OCI-LY1 (cell line): Measurements from ENCODE around the gene HLA-DQB1.
"Not testable (repeated sequence)": the region's sequence is repeated elsewhere in the genome, so short reads cannot be mapped to it uniquely, and the experiment has no call there.

Experiments
- H2AFZ ChIP-seq: fragments of 200-600 bp; sonication (generic), shearing (Covaris generic); 2 replicates; pipeline ENCODE4 v1.6.0; 2014; ENCODE audit warnings: antibody characterized with exemption, mild to moderate bottlenecking, low read length
- H3F3A ChIP-seq: fragments of 200-600 bp; sonication (generic), shearing (Covaris generic); 2 replicates; pipeline ENCODE4 v1.6.0; 2014; ENCODE audit warnings: mild to moderate bottlenecking, antibody characterized with exemption, low read length, moderate library complexity; ENCODE audit not compliant: insufficient read depth
- H3K27ac ChIP-seq: fragments of 200-600 bp; sonication (generic); 2 replicates; pipeline ENCODE4 v1.5.1; 2014; ENCODE audit warnings: low read length, mixed run types, mild to moderate bottlenecking, low read depth; ENCODE audit not compliant: poor library complexity, severe bottlenecking
- H3K27me3 ChIP-seq: fragments of 200-600 bp; sonication (generic); 2 replicates; pipeline ENCODE4 v1.6.0; 2014; ENCODE audit warnings: antibody characterized with exemption, mild to moderate bottlenecking, low read length, moderate library complexity; ENCODE audit not compliant: insufficient read depth
- H3K36me3 ChIP-seq: fragments of 200-600 bp; sonication (generic); 2 replicates; pipeline ENCODE4 v1.6.1; 2014; ENCODE audit warnings: mild to moderate bottlenecking, antibody characterized with exemption, low read length, moderate library complexity, mixed read lengths; ENCODE audit not compliant: insufficient read depth
- H3K4me1 ChIP-seq: fragments of 200-600 bp; sonication (generic); 2 replicates; pipeline ENCODE4 v1.5.1; 2014; ENCODE audit warnings: mild to moderate bottlenecking, low read length, moderate library complexity; ENCODE audit not compliant: insufficient read depth, severe bottlenecking
- H3K4me2 ChIP-seq: fragments of 200-600 bp; sonication (generic), shearing (Covaris generic); 2 replicates; pipeline ENCODE4 v1.6.1; 2014; ENCODE audit warnings: low read length
- H3K4me3 ChIP-seq: fragments of 200-600 bp; sonication (generic); 2 replicates; pipeline ENCODE4 v1.5.1; 2014; ENCODE audit warnings: low read length, low read depth, mild to moderate bottlenecking, mixed read lengths; ENCODE audit not compliant: poor library complexity, severe bottlenecking
- H3K79me2 ChIP-seq: fragments of 200-600 bp; shearing (Covaris generic); 2 replicates; pipeline ENCODE4 v1.6.1; 2016; ENCODE audit warnings: mixed run types, low read length, mixed read lengths; ENCODE audit not compliant: insufficient read depth
- H3K9ac ChIP-seq: fragments of 200-600 bp; sonication (generic), shearing (Covaris generic); 2 replicates; pipeline ENCODE4 v1.6.1; 2014; ENCODE audit warnings: mild to moderate bottlenecking, low read length, mixed read lengths
- H3K9me2 ChIP-seq: fragments of 200-600 bp; sonication (generic), shearing (Covaris generic); 2 replicates; pipeline ENCODE4 v1.6.1; 2014; ENCODE audit warnings: low read depth, mild to moderate bottlenecking, low read length, mixed read lengths
- H3K9me3 ChIP-seq: fragments of 200-600 bp; shearing (Covaris generic); 2 replicates; pipeline ENCODE4 v1.6.1; 2014; ENCODE audit warnings: low read length, mixed read lengths
- H4K20me1 ChIP-seq: fragments of 200-600 bp; sonication (generic), shearing (Covaris generic); 2 replicates; pipeline ENCODE4 v1.6.0; 2016; ENCODE audit warnings: mild to moderate bottlenecking, low read length; ENCODE audit not compliant: insufficient read depth
- EZH2 ChIP-seq: fragments of 200-600 bp; sonication (generic), shearing (Covaris generic); IDR thresholded peaks from 2 replicates; pipeline ENCODE4 v1.8.0; 2017; ENCODE audit warnings: borderline replicate concordance, mixed run types, mild to moderate bottlenecking, antibody characterized with exemption, low read length, moderate library complexity, mixed read lengths
- TF ChIP-seq, protein P1 (sequence below): fragments of 200-600 bp; sonication (generic), shearing (Covaris generic); IDR thresholded peaks from 2 replicates; pipeline ENCODE4 v1.5.1; 2017; ENCODE audit warnings: mild to moderate bottlenecking, antibody characterized with exemption, low read length, moderate library complexity, mixed read lengths

HLA-DQB1 gene

GRCh38 chr6:32658268-32658897, 8.1 kb downstream of the HLA-DQB1 start:
- H3K4me2 ChIP-seq: peak overlapping the region; percentile 7; the same call in 1 of the 2 replicates
- H3K4me3 ChIP-seq: no peak overlapping the region
- no peaks in the 10 kb centered on the region for H3K9me2 ChIP-seq
- no peaks in the 10 kb centered on the region for H3F3A ChIP-seq
- peaks cover 22% of the 10 kb centered on the region for H3K4me1 ChIP-seq
- no peaks in the 10 kb centered on the region for H3K79me2 ChIP-seq
- no peak for TF ChIP-seq EZH2
- TF ChIP-seq, protein P1, sequence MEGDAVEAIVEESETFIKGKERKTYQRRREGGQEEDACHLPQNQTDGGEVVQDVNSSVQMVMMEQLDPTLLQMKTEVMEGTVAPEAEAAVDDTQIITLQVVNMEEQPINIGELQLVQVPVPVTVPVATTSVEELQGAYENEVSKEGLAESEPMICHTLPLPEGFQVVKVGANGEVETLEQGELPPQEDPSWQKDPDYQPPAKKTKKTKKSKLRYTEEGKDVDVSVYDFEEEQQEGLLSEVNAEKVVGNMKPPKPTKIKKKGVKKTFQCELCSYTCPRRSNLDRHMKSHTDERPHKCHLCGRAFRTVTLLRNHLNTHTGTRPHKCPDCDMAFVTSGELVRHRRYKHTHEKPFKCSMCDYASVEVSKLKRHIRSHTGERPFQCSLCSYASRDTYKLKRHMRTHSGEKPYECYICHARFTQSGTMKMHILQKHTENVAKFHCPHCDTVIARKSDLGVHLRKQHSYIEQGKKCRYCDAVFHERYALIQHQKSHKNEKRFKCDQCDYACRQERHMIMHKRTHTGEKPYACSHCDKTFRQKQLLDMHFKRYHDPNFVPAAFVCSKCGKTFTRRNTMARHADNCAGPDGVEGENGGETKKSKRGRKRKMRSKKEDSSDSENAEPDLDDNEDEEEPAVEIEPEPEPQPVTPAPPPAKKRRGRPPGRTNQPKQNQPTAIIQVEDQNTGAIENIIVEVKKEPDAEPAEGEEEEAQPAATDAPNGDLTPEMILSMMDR: no peak
- H3K9ac ChIP-seq: no peak overlapping the region
- no peaks in the 10 kb centered on the region for H3K36me3 ChIP-seq
- no peak overlapping the region for H3K27ac ChIP-seq
- H4K20me1 ChIP-seq: no peaks in the 10 kb centered on the region
- no peaks in the 10 kb centered on the region for H3K9me3 ChIP-seq
- no peak overlapping the region for H2AFZ ChIP-seq
- H3K27me3 ChIP-seq: no peaks in the 10 kb centered on the region

DNA sequence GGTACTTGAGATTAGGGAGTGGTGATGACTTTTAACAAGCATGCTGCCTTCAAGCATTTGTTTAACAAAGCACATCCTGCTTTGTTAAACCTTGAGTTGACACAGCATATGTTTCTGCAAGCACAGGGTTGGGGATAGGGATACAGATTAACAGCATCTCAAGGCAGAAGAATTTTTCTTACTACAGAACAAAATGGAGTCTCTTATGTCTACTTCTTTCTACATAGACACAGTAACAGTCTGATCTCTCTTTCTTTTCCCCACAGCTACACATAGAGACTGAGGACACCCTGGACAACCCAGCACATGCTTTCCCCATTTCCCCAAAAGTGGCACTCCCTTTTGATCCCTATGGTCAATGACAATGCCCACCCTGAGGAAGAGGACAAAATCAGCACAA, 8.6 kb downstream of the HLA-DQB1 start:
- not testable (repeated sequence) for H3K9me3 ChIP-seq, H3K9ac ChIP-seq, H3K9me2 ChIP-seq, H2AFZ ChIP-seq, H3K27me3 ChIP-seq, H3K4me2 ChIP-seq, H4K20me1 ChIP-seq, H3F3A ChIP-seq, H3K36me3 ChIP-seq, H3K4me3 ChIP-seq, H3K79me2 ChIP-seq, H3K27ac ChIP-seq
- peaks cover 22% of the 10 kb centered on the region for H3K4me1 ChIP-seq

DNA sequence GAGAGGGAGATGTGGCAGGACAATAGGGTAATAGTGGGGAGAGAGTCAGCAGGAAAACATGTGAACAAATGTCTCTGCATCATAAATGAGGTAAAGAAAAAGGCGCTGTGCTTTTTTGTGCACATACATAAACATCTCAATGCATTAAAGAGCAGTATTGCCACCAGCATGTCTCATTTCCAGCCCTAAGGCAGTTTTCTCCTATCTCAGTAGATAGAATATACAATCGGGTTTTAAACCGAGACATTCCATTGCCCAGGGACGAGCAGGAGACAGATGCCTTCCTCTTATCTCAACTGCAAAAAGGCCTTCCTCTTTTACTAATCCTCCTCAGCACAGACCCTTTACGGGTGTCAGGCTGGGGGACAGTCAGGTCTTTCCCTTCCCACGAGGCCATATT, 9.1 kb downstream of the HLA-DQB1 start:
- H3K4me2 ChIP-seq, H2AFZ ChIP-seq, H3K36me3 ChIP-seq, H3K27me3 ChIP-seq, H3K27ac ChIP-seq, H3K9me2 ChIP-seq, H3K9me3 ChIP-seq, H3K79me2 ChIP-seq, H3F3A ChIP-seq, H3K9ac ChIP-seq, H4K20me1 ChIP-seq, H3K4me3 ChIP-seq: not testable (repeated sequence)
- peaks cover 22% of the 10 kb centered on the region for H3K4me1 ChIP-seq

GRCh38 chr6:32655203-32655710, 11.2 kb downstream of the HLA-DQB1 start:
- Histone ChIP-seq H3K27ac (no peak overlapping the region), H3K9me2 (no peaks in the 10 kb centered on the region), H3K9ac (no peak overlapping the region), H3K4me2 (no peak overlapping the region), H3K4me3 (no peak overlapping the region), H3K36me3 (no peaks in the 10 kb centered on the region), H3F3A (no peaks in the 10 kb centered on the region), H3K4me1 (peaks cover 18% of the 10 kb centered on the region), H4K20me1 (no peaks in the 10 kb centered on the region), H3K9me3 (no peaks in the 10 kb centered on the region), H3K79me2 (no peaks in the 10 kb centered on the region), H3K27me3 (no peaks in the 10 kb centered on the region), H2AFZ (no peak overlapping the region)
- TF ChIP-seq, protein P1: no peak
- no peak for TF ChIP-seq EZH2
